ENCODE results near the gene RAB2B.
A peak's percentile ranks its signal among the peaks of the same experiment; 100 is the strongest.

DNA sequence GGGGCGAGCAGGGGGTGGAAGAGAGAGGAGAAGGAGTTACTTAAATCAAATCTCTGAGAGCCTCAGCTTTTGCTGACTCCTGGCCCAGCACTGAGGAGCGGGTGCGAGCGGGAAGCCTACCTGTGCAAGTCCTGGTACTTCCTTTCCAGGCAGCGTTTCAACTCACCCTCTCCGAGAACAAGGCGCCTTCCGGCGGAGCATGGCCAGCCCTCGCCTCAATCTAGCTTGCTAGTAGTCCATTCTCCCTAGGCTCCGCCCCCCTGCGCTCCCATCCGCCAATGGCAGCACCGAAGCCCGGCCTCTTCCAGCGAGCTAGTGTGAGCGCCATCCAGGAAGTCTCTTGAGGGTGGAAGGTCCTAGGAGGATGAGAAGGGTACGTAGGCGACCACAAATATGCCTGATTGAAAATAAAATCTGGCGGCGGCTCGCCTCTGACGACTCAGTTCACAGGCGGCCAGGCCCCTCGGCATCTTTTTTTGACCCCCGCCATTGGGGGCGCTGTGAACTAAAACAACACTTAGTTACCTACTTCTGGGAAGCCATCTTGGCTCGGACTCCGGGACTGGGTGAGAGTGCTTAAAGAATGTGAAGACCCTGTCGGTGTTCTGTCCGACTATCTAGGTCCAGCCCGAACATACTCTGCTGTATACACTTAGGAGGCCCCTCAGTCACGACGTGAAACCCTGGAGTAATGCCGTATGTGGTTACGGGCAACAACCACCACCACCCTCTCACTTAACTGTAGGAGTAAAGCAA lies 20.7 kb downstream of the RAB2B start, which contains the start of gene CHD8:
- TF ChIP-seq, protein P1, sequence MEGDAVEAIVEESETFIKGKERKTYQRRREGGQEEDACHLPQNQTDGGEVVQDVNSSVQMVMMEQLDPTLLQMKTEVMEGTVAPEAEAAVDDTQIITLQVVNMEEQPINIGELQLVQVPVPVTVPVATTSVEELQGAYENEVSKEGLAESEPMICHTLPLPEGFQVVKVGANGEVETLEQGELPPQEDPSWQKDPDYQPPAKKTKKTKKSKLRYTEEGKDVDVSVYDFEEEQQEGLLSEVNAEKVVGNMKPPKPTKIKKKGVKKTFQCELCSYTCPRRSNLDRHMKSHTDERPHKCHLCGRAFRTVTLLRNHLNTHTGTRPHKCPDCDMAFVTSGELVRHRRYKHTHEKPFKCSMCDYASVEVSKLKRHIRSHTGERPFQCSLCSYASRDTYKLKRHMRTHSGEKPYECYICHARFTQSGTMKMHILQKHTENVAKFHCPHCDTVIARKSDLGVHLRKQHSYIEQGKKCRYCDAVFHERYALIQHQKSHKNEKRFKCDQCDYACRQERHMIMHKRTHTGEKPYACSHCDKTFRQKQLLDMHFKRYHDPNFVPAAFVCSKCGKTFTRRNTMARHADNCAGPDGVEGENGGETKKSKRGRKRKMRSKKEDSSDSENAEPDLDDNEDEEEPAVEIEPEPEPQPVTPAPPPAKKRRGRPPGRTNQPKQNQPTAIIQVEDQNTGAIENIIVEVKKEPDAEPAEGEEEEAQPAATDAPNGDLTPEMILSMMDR (IDR thresholded peaks at IDR 0.05): peak in 1 of 3 donors; percentile 15
- TF ChIP-seq POLR2A (IDR thresholded peaks at IDR 0.05): no peak

Data from lower leg skin (tissue), 3 donors.